AG04449 (cell line): ENCODE data around the gene GALK1.

Experiments
- CTCF ChIA-PET: fragments of 350-600 bp; formaldehyde crosslinking; extraction: SDS; loops from one replicate; lab custom pipeline; 2021; ENCODE audit warnings: antibody characterized with exemption; lab: Yijun Ruan, JAX
- POLR2A ChIA-PET: fragments of 400-600, 350-600 bp; formaldehyde crosslinking; extraction: SDS; loops from one replicate; lab custom pipeline; 2020; ENCODE audit warnings: antibody characterized with exemption, inconsistent platforms; lab: Yijun Ruan, JAX
- DNase-seq: peaks from one replicate; pipeline ENCODE4 v3.0.0-alpha.2; 2010; ENCODE audit warnings: low read depth, low spot score
- H3K4me3 ChIP-seq: 2 replicates; pipeline ENCODE4 v1.5.1; 2011; ENCODE audit warnings: low read depth, mild to moderate bottlenecking, control low read depth, low read length
- TF ChIP-seq, protein P1 (sequence below): IDR thresholded peaks from one replicate; pipeline ENCODE4 v1.5.1; 2011; ENCODE audit warnings: mild to moderate bottlenecking, moderate library complexity, low read length, control low read depth, inconsistent platforms; ENCODE audit not compliant: insufficient read depth; ENCODE audit errors: missing control alignments

GALK1 gene

DNA sequence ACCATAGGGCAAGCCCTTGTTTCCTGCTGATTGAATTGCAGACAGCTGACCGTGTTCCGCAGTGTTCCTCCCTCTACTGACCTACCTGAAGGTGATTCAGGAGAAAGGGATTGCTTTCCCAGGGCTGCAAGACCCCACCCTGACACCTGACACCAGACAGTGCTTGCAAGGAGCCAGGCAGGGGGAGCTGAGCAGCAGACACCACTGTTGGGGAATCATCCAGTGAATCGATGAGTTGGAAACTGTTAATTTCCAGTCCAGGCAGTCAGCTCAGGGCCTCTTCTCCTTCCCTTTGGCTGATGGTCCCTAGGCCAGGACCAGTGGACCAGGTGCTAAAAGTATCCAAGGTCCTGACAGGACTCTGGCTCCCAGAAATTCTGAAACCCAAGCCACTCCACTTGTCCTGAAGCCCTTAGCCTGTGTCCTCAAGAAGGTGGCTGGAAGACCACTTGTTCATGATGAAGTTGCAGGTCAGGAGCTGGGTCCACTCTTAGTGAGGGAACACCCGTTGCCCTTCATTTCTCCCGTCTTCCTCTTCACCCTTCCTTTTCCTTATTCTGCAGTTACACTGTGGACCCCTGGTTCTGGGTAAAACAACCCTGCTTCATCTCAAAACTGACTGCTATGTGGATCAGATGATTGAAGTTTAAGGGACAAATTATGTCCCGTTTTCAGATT lies 10.1 kb upstream of the GALK1 start:
- DNase-seq = no peak

DNA sequence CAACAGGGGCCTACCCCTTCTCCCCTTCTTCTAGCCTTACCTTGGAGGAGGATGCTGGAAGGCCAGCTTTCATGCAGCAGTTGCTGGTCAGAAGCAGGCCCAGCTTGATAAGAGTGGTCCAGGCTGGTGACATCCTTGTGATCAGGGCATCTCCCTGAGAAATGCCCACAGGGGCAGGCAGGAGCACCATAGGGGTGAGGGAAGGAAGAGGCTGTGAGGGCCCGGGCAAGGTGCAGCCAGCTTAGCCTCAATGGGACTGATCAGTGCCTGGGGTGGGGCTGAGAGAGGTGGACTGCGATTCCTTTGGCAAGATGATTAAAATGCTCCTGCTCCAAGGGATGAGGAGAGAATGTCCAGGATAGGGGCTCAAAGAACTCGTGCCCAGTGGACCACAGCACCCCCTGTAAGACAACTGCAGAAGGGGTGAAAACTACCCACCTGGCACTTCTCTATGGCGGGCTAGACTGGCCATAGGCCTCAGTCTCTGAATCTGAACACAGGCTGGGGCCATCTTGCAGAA lies 9.5 kb upstream of the GALK1 start:
- CTCF ChIA-PET = interaction anchor here (1.1 to 5.1 kb wide), 4 partner anchors 9 to 26 kb away, joined by 3 to 47 read pairs (median 12); partner anchors contain the start of gene GALK1
- POLR2A ChIA-PET = interaction anchor here (0.5 to 5.9 kb wide), 2 partner anchors 10 to 96 kb away, joined by 4 to 69 read pairs; partner anchors contain the start of gene GALK1
- no peak for DNase-seq
- H3K4me3 ChIP-seq = no peak overlapping the region
- TF ChIP-seq, protein P1, sequence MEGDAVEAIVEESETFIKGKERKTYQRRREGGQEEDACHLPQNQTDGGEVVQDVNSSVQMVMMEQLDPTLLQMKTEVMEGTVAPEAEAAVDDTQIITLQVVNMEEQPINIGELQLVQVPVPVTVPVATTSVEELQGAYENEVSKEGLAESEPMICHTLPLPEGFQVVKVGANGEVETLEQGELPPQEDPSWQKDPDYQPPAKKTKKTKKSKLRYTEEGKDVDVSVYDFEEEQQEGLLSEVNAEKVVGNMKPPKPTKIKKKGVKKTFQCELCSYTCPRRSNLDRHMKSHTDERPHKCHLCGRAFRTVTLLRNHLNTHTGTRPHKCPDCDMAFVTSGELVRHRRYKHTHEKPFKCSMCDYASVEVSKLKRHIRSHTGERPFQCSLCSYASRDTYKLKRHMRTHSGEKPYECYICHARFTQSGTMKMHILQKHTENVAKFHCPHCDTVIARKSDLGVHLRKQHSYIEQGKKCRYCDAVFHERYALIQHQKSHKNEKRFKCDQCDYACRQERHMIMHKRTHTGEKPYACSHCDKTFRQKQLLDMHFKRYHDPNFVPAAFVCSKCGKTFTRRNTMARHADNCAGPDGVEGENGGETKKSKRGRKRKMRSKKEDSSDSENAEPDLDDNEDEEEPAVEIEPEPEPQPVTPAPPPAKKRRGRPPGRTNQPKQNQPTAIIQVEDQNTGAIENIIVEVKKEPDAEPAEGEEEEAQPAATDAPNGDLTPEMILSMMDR = no peak

More for the DNA sequence above, 10.1 kb upstream of the GALK1 start:
- no peak overlapping the region for H3K4me3 ChIP-seq
- TF ChIP-seq, protein P1 = no peak
- POLR2A ChIA-PET = interaction anchor here (0.5 to 5.9 kb wide), 3 partner anchors 11 to 61 kb away, joined by 3 to 69 read pairs (median 5); partner anchors contain the start of gene GALK1
- CTCF ChIA-PET = interaction anchor here (1.0 to 5.1 kb wide), 6 partner anchors 8 to 27 kb away, joined by 3 to 47 read pairs (median 8); partner anchors contain the start of genes GALK1 and UNK

DNA sequence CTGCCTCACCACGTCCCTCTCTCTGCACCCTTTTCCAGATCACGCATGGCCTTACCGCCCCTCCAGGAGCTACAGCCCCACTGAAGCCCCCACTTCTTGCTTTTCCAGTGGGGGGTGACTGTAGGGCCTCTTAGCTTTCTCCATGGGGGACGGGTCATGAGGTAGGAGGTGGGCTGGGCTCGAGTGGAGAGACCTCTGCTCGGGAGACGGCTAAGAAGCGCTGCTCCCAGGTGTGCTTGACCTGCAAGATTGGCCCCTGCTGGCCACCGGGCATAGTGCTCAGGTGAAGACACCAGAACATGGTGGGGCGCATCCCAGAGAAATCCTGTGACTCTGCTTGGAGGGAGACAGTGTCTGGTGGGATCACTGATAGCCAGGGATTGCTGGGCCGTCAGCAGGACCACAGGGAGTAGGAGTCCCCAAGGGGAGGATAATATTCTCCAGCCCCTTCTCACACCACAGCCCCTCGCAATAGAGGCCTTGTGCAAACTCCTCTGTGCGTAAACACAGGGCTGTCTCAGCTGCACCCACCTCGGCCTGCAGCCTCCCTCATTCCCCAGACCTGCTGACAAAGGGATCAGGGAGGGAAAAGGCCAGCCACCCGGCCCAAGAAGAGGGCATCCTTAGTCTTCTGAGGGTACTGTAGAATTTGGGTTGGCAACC lies 8.9 kb upstream of the GALK1 start:
- ChIA-PET CTCF (interaction anchor here (0.8 to 5.1 kb wide), 7 partner anchors 9 to 134 kb away, joined by 3 to 47 read pairs (median 7); partner anchors contain the start of gene GALK1), POLR2A (interaction anchor here (0.5 to 5.9 kb wide), 5 partner anchors 9 to 95 kb away, joined by 3 to 69 read pairs (median 4); partner anchors contain the start of gene GALK1)
- DNase-seq = no peak
- TF ChIP-seq, protein P1 = no peak
- no peak overlapping the region for H3K4me3 ChIP-seq

DNA sequence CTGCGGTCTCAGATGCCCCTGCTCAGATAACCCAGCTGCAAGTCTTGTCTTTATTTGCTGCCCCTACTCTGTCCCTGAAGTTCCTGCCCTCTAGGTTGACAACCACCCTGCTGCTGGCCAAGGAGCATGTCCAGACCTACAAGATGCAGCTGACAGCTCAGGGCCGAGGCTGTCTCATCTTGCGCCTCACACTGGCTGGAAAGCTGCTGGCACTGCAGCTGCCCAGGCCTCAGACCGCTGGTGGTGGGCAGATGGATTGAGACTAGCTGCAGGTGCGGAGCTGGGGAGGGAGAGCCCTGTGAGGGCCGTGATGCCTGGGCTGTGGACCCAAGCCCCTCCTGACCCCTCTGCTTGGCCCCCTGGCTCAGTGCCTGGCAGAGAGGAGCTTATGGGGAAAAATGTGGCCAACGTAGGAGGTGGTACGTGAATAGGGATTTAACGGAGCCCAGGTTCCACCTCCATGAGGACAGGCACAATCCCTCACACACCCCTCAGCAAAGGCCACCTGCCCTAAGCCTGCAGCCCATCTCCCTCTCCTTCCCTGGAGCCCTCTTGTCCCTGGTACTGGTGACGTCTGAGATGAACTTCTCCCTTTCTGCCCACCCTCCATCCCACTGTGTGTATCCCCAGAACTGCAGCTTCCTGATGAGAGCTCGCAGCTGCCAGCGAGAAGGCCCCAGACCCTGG lies 8.3 kb upstream of the GALK1 start:
- POLR2A ChIA-PET = interaction anchor here (0.6 to 5.9 kb wide), 6 partner anchors 9 to 25 kb away, joined by 3 to 69 read pairs (median 3); partner anchors contain the start of gene GALK1
- TF ChIP-seq, protein P1 = no peak
- H3K4me3 ChIP-seq = no peak overlapping the region
- DNase-seq = no peak
- CTCF ChIA-PET = interaction anchor here (0.8 to 2.9 kb wide), 7 partner anchors 9 to 135 kb away, joined by 3 to 15 read pairs (median 4); partner anchors contain the start of genes GALK1 and TRIM65

DNA sequence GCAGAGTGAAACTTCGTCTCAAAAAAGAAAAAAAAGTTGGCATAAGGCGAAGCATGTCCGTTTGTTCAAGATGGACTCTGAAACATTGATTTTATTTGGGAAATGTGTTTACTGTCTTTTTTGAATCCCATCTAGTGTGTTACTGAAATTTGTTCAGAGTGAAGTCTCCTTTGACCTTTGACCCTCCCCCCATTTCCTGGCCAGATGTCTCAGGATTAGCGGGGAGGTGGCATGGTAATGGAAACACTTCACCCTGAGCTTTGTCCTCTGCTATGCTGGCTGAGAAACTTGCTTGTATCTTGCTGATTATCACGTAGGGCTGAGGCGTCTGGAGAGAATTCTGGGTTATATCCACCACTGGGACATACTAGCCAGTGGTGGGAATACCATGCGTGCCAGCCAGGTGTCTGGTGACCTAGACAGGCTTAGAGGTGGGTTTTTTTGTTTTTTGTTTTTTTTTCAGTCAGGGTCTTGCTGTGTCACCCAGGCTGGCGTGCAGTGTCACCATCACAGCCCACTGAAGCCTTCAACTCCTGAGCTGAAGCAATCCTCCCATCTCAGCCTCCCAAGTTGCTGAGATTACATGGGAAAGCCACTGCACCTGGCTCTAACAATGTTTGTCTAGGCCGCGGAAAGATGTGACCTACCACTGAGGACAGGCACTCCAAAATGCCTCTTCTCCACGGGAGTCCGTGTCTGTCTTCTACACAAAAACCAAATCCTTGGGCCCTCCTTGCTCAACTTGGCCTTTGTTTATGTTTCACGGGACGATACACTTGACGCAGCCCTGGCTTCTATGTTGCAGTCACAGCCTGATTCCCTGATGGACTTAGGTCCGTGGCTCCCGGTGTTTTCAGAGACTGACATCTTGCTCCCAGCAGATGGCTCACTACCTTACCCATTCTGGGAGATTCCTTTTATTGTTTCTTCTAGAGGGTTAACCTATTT lies 6.6 kb upstream of the GALK1 start:
- TF ChIP-seq, protein P1 = no peak
- ChIA-PET CTCF (interaction anchor here (0.9 to 1.8 kb wide), 4 partner anchors 18 to 105 kb away, joined by 3 to 6 read pairs (median 5); no protein-coding TSS in a partner anchor), POLR2A (no interaction called here)
- no peak for DNase-seq
- no peak overlapping the region for H3K4me3 ChIP-seq
